Ishikawa (cell line): Measurements from ENCODE around the gene YARS1.

Experiments
- CREB1 ChIP-seq: IDR thresholded peaks from 2 replicates; pipeline ENCODE4 v1.6.1; 2012; ENCODE audit warnings: low read depth
- EP300 ChIP-seq: IDR thresholded peaks from 2 replicates; pipeline ENCODE4 v1.6.1; 2012; ENCODE audit warnings: borderline replicate concordance
- FOXM1 ChIP-seq: IDR thresholded peaks from 2 replicates; pipeline ENCODE4 v1.6.1; 2012; ENCODE audit warnings: low read depth, borderline replicate concordance
- YY1 ChIP-seq: IDR thresholded peaks from 2 replicates; pipeline ENCODE4 v1.6.1; 2012; ENCODE audit warnings: low read depth

- TF ChIP-seq FOXM1 (no peak), CREB1 (no peak), YY1 (no peak), EP300 (no peak)
Measured at GRCh38 chr1:32761936-32762335, 55.2 kb downstream of the YARS1 start.
